Panc1 (cell line): ENCODE measurements around the gene CCL26. TPM values are rescaled to one million over a fixed set of nuclear protein-coding genes. Genes with fewer than 3 reads are reported as not detected.

Source experiments
- ATAC-seq: fragments of 200-7000 bp; cut with Tn5 transposase; 2 replicates; pipeline ENCODE4 v1.9.1; 2020; ENCODE audit warnings: mild to moderate bottlenecking, moderate library complexity
- BruUV-seq: library from RNA; stranded (reverse); fragments of 400-500 nt; replicated peaks from 2 replicates; lab custom pipeline; 2021; lab: Mats Ljungman, UMichigan
- CTCF ChIA-PET: fragments of 300-600 bp; sonication (Branson Sonifier 250); formaldehyde crosslinking; loops from one replicate; lab custom pipeline; 2022; ENCODE audit warnings: antibody characterized with exemption; lab: Charles Lee
- POLR2A ChIA-PET: fragments of 300-600 bp; sonication (Branson Sonifier 250); formaldehyde crosslinking; loops from one replicate; lab custom pipeline; 2022; ENCODE audit warnings: antibody characterized with exemption; lab: Charles Lee
- DNase-seq: peaks from one replicate; pipeline ENCODE4 v3.0.0-alpha.2; 2010; ENCODE audit warnings: low read depth, low spot score
- H3K27ac ChIP-seq: 2 replicates; pipeline ENCODE4 v1.5.1; 2011; ENCODE audit warnings: mild to moderate bottlenecking, low read length, inconsistent platforms
- H3K27me3 ChIP-seq: fragments of 200-500 bp; sonication (Bioruptor generic); 2 replicates; pipeline ENCODE4 v1.6.0; 2014; ENCODE audit warnings: low read length, inconsistent platforms; ENCODE audit not compliant: control insufficient read depth, insufficient read depth
- H3K36me3 ChIP-seq: fragments of 200-500 bp; sonication (Bioruptor generic); 2 replicates; pipeline ENCODE4 v1.5.1; 2014; ENCODE audit warnings: inconsistent platforms, mild to moderate bottlenecking, low read length, moderate library complexity; ENCODE audit not compliant: control insufficient read depth, insufficient read depth
- H3K4me1 ChIP-seq: 2 replicates; pipeline ENCODE4 v1.5.1; 2011; ENCODE audit warnings: inconsistent platforms, mild to moderate bottlenecking, low read length, moderate library complexity; ENCODE audit not compliant: control insufficient read depth, insufficient read depth
- H3K4me3 ChIP-seq, 2 experiments: 2 replicates each; pipeline ENCODE4 v1.5.1; 2011 to 2012; ENCODE audit warnings: low read depth in 2 of 2, low read length in 2 of 2, mild to moderate bottlenecking in 2 of 2, inconsistent platforms in 1 of 2, moderate library complexity in 1 of 2
- H3K9me3 ChIP-seq: fragments of 200-500 bp; sonication (Bioruptor generic); 2 replicates; pipeline ENCODE4 v1.5.1; 2014; ENCODE audit warnings: low read depth, mild to moderate bottlenecking, inconsistent platforms, low read length, moderate library complexity; ENCODE audit not compliant: control insufficient read depth, insufficient read depth
- POLR2AphosphoS5 ChIP-seq: IDR thresholded peaks from 2 replicates; pipeline ENCODE4 v1.6.1; 2012; ENCODE audit warnings: mild to moderate bottlenecking, low read depth, low read length, moderate library complexity
- SIN3A ChIP-seq: IDR thresholded peaks from 2 replicates; pipeline ENCODE4 v1.6.1; 2012; ENCODE audit warnings: low read depth, mild to moderate bottlenecking, low read length, moderate library complexity, borderline replicate concordance; ENCODE audit not compliant: insufficient read depth
- TCF7L2 ChIP-seq: IDR thresholded peaks from 2 replicates; pipeline ENCODE4 v1.6.1; 2011; ENCODE audit warnings: mild to moderate bottlenecking, low read depth, low read length, inconsistent platforms
- in situ Hi-C: cut with HindIII; loops from 2 replicates; pipeline ENCODE4 v1.10.0; 2016; ENCODE audit warnings: low sequenced_read_pairs, low pct_unique_long_range_greater_than_20kb
- intact Hi-C: fragments of 100-400 bp; cut with micrococcal nuclease; formaldehyde crosslinking; loops from one replicate; pipeline ENCODE4 v1.10.0; 2022; ENCODE audit not compliant: unreplicated experiment
- total RNA-seq: library from RNA; stranded (reverse); gene quantifications from one replicate; pipeline ENCODE4 v1.2.1, GENCODE V29; 2021; ENCODE audit not compliant: unreplicated experiment
- TF ChIP-seq, protein P1 (sequence below): fragments of 450-650 bp; IDR thresholded peaks from 2 replicates; pipeline ENCODE4 v1.5.1; 2017; ENCODE audit warnings: mild to moderate bottlenecking
- TF ChIP-seq, protein P2 (sequence below), 2 experiments: IDR thresholded peaks; 2 replicates each; pipeline ENCODE4 v1.6.1; 2011 to 2012; ENCODE audit warnings: low read depth in 2 of 2, control low read depth in 1 of 2, low read length in 1 of 2, mild to moderate bottlenecking in 1 of 2, moderate library complexity in 1 of 2; ENCODE audit not compliant: insufficient read depth in 1 of 2

The CCL26 gene
- total RNA-seq, 1 experiment from 2014 or later: not detected

DNA sequence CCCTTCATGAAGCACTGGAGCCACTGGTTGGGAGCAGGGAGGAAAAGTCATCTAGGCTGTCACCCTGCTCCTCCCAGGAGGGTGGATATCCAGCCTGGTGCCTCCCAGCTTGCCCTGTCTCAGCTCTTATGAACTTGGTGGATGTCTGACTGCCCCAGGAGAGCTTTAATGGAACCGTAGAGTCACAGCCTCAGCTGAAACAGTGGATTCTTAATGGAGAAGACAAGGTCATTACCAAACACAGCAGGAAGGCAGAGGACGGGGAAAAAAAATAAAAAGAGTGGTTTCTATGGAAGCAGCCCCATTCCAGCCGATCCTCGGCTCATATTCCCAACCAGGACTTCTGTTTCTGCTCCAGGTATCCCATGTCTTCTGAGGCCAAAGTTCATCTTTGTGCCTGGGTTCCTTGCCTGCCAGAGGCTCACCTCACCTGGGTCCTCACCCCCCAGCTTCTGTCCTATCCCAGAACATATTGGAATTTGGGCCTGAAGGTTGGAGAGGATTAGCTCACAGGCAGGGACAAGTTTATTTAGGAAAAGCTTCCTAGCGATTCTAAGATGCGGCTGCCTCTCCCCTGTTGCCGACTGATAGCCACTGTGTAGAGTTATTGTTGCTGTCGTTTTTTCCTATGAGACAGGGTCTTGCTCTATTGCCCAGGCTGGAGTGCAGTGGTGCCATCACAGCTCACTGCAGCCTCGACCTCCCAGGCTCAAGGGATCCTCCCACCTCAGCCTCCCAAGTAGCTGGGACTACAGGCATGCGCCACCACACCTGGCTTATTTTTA lies 15.6 kb downstream of the CCL26 start:
- BruUV-seq: no TSS peak
- DNase-seq (no peak), ATAC-seq (no peak)
- TF ChIP-seq, protein P1, sequence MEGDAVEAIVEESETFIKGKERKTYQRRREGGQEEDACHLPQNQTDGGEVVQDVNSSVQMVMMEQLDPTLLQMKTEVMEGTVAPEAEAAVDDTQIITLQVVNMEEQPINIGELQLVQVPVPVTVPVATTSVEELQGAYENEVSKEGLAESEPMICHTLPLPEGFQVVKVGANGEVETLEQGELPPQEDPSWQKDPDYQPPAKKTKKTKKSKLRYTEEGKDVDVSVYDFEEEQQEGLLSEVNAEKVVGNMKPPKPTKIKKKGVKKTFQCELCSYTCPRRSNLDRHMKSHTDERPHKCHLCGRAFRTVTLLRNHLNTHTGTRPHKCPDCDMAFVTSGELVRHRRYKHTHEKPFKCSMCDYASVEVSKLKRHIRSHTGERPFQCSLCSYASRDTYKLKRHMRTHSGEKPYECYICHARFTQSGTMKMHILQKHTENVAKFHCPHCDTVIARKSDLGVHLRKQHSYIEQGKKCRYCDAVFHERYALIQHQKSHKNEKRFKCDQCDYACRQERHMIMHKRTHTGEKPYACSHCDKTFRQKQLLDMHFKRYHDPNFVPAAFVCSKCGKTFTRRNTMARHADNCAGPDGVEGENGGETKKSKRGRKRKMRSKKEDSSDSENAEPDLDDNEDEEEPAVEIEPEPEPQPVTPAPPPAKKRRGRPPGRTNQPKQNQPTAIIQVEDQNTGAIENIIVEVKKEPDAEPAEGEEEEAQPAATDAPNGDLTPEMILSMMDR: no peak
- TF ChIP-seq SIN3A (no peak), TCF7L2 (no peak), POLR2AphosphoS5 (no peak)
- TF ChIP-seq, protein P2, sequence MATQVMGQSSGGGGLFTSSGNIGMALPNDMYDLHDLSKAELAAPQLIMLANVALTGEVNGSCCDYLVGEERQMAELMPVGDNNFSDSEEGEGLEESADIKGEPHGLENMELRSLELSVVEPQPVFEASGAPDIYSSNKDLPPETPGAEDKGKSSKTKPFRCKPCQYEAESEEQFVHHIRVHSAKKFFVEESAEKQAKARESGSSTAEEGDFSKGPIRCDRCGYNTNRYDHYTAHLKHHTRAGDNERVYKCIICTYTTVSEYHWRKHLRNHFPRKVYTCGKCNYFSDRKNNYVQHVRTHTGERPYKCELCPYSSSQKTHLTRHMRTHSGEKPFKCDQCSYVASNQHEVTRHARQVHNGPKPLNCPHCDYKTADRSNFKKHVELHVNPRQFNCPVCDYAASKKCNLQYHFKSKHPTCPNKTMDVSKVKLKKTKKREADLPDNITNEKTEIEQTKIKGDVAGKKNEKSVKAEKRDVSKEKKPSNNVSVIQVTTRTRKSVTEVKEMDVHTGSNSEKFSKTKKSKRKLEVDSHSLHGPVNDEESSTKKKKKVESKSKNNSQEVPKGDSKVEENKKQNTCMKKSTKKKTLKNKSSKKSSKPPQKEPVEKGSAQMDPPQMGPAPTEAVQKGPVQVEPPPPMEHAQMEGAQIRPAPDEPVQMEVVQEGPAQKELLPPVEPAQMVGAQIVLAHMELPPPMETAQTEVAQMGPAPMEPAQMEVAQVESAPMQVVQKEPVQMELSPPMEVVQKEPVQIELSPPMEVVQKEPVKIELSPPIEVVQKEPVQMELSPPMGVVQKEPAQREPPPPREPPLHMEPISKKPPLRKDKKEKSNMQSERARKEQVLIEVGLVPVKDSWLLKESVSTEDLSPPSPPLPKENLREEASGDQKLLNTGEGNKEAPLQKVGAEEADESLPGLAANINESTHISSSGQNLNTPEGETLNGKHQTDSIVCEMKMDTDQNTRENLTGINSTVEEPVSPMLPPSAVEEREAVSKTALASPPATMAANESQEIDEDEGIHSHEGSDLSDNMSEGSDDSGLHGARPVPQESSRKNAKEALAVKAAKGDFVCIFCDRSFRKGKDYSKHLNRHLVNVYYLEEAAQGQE (IDR thresholded peaks at IDR 0.05; ENCODE audit: insufficient read depth in 1 of 2, low read depth in 2 of 2, low read length in 1 of 2): no peak
- in situ Hi-C loops: no loop called here
- no peak overlapping the region for H3K27ac ChIP-seq
- H3K27me3 ChIP-seq: no peaks in the 10 kb centered on the region
- ChIA-PET POLR2A (interaction anchor here (0.6 kb wide), 1 partner anchor 309 kb away, joined by 5 read pairs; no protein-coding TSS in a partner anchor), CTCF (interaction anchor here (0.6 to 0.9 kb wide), 2 partner anchors 13 to 207 kb away, joined by 3 read pairs; no protein-coding TSS in a partner anchor)
- H3K4me1 ChIP-seq: no peaks in the 10 kb centered on the region
- intact Hi-C loops: no loop called here
- H3K4me3 ChIP-seq: no peak overlapping the region
- H3K9me3 ChIP-seq: no peaks in the 10 kb centered on the region
- no peaks in the 10 kb centered on the region for H3K36me3 ChIP-seq

DNA sequence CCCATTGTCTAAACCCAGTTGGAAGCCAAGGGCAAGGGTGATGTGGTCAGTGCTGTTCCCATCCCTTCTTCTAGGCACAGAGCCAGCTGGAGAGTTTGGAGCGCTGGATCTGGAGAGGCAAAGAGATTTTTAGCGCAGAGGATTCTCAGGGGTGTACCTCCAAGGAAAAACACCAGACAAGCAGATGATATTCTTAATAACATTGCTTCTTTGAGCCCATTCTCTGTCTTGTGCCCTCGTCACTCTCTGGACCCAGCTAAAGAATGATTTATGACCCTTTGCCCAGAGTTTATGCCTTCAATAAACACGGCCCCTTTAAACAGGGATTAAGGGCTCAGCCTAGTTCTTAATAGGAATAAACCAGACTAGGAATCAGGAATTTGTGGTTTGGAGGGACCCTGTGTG lies 28.6 kb downstream of the CCL26 start:
- ATAC-seq (no peak), DNase-seq (no peak)
- no peaks in the 10 kb centered on the region for H3K9me3 ChIP-seq
- intact Hi-C loops: no loop called here
- CTCF ChIA-PET: interaction anchor here (0.9 kb wide), 1 partner anchor 13 kb away, joined by 3 read pairs; no protein-coding TSS in a partner anchor
- H3K27me3 ChIP-seq: no peaks in the 10 kb centered on the region
- POLR2A ChIA-PET: no interaction called here
- in situ Hi-C loops: no loop called here
- peaks cover 4% of the 10 kb centered on the region; the same call in 1 of the 2 replicates for H3K4me1 ChIP-seq
- H3K4me3 ChIP-seq: no peak overlapping the region
- no peaks in the 10 kb centered on the region for H3K36me3 ChIP-seq
- no peak overlapping the region for H3K27ac ChIP-seq
- BruUV-seq: no TSS peak
- TF ChIP-seq, protein P1: no peak
- TF ChIP-seq SIN3A (no peak), TCF7L2 (no peak), POLR2AphosphoS5 (no peak)
- TF ChIP-seq, protein P2 (IDR thresholded peaks at IDR 0.05; ENCODE audit: insufficient read depth in 1 of 2, low read depth in 2 of 2, low read length in 1 of 2): no peak
